Astrocyte of the spinal cord (primary cell): ENCODE results near the gene HOXC13.

Experiments used
- DNase-seq: peaks from one replicate; pipeline ENCODE4 v3.0.0; 2011; ENCODE audit warnings: low read depth, low spot score
- H3K4me3 ChIP-seq: 2 replicates; pipeline ENCODE4 v1.5.1; 2011; ENCODE audit warnings: low read depth, mild to moderate bottlenecking, low read length, moderate library complexity
- in situ Hi-C: cut with HindIII; loops from 2 replicates; pipeline ENCODE4 v1.10.0; 2017; ENCODE audit warnings: low sequenced_read_pairs
- TF ChIP-seq, protein P1 (sequence below): IDR thresholded peaks from 2 replicates; pipeline ENCODE4 v1.5.1; 2012; ENCODE audit warnings: low read depth, mild to moderate bottlenecking, low read length, inconsistent platforms

The HOXC13 gene, protein sequence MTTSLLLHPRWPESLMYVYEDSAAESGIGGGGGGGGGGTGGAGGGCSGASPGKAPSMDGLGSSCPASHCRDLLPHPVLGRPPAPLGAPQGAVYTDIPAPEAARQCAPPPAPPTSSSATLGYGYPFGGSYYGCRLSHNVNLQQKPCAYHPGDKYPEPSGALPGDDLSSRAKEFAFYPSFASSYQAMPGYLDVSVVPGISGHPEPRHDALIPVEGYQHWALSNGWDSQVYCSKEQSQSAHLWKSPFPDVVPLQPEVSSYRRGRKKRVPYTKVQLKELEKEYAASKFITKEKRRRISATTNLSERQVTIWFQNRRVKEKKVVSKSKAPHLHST

DNA sequence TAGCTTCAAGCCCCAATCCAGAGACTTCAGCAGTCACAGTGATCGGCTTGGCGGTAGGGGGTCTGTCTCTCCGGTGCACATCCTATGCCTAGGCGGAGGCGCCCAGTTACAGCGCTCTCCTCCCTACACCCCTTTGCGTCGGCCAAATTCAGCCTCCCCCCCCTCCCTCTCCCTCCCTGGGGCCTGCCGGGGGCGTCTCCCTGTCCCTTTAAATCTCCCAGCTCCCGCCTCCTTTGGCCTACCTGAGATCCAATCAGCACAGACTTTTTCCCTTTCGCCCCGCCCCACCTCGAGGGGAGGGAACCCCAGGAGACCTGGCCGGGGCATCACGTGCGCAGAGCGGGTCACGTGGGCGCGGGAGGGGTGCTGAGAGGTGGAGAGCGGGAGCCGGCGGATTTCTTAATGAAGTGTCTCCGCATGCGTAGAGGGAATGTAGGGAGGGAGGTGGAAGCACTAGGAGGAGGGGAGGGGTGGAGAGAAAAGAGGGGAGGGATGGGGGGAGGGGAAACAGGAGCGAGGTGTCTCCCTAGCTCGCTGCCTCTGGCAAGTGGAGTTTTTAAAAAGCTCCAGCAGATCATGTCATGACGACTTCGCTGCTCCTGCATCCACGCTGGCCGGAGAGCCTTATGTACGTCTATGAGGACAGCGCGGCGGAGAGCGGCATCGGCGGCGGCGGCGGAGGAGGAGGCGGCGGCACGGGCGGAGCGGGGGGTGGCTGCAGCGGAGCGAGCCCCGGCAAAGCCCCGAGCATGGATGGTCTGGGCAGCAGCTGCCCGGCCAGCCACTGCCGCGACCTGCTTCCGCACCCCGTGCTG, at the start of gene HOXC13:
Gene HOXC13, plus strand, starts transcription at position 506 of the 815 bp plus-strand sequence. Its CDS starts 76 bp downstream, at position 582.
- no peak within 1 kb of the TSS for H3K4me3 ChIP-seq
- DNase-seq: no peak

DNA sequence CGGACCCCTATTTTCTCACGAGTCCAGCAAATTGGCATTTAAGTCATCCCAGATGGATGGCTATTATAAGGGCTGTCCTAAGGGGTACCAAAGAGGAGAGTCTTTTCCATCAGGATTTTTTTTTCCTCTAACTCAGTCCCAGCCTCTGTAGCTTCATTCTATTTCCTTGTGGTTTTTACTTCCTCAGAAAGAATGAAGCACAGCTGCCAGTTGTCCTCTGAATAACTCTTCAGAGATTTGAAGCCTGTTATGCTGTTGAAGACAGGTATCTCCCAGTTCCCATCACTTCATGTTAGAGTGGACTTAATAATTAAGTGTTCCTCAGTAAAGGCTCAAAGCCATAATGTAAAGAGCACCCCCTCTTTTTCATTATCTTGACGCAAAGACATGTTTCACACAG, 48.5 kb upstream of the HOXC13 start:
- no peak overlapping the region for H3K4me3 ChIP-seq
- in situ Hi-C loops: no loop called here
- DNase-seq: no peak
- TF ChIP-seq, protein P1, sequence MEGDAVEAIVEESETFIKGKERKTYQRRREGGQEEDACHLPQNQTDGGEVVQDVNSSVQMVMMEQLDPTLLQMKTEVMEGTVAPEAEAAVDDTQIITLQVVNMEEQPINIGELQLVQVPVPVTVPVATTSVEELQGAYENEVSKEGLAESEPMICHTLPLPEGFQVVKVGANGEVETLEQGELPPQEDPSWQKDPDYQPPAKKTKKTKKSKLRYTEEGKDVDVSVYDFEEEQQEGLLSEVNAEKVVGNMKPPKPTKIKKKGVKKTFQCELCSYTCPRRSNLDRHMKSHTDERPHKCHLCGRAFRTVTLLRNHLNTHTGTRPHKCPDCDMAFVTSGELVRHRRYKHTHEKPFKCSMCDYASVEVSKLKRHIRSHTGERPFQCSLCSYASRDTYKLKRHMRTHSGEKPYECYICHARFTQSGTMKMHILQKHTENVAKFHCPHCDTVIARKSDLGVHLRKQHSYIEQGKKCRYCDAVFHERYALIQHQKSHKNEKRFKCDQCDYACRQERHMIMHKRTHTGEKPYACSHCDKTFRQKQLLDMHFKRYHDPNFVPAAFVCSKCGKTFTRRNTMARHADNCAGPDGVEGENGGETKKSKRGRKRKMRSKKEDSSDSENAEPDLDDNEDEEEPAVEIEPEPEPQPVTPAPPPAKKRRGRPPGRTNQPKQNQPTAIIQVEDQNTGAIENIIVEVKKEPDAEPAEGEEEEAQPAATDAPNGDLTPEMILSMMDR: no peak

More for the DNA sequence above, at the start of gene HOXC13:
- in situ Hi-C loops: no loop called here
- TF ChIP-seq, protein P1: no peak

DNA sequence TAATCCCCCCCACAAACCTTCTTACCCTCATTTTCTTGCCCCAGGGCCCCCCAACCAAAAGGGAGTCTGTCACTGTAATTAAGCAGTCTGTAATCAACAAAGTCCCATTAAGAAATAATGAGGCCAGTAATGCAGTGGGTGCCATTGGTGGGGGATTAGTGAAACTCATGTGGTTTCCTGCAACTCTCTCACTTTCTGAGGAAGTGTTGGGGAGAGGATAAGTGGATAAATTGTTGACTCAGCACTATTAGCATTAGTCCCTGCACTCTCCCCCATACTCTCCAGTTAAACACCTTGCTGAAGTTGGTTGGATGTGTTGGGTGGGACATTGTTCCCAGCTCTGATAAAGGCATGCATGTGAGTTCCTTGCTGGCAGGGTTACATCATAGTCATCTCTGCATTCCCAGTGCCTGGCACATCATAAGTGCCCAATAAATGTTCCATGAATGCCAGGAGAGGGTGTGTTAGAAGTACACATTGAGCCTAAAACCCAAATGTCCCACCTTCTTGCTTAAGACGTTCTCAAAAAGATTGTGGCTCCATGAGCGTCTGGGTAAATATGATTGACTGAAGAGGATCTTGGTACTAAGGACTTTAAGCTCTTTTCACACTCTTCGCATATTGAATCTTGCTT, 45.8 kb upstream of the HOXC13 start:
- in situ Hi-C loops: no loop called here
- H3K4me3 ChIP-seq: no peak overlapping the region
- no peak for DNase-seq
- TF ChIP-seq, protein P1: no peak

DNA sequence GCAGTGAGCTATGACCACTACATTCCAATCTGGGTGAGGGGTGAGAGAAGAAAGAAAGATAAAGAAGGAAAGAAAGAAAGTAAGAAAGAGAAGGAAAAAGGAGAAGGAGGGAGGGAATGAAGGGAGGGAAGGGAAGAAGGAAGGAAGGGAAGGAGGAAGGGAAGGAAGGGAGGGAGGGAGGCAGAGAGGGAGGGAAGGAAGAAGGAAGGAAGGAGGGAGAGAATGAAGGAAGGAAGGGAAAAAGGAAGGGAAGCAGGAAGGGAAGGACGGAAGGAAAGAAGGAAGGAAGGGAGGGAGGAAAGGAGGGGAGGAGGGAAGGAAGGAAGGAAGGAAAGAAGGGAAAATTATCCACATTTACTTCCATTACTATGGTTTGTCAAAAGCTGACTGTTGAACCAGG, 39.4 kb upstream of the HOXC13 start:
- DNase-seq: no peak
- H3K4me3 ChIP-seq: no peak overlapping the region
- TF ChIP-seq, protein P1: no peak
- in situ Hi-C loops: no loop called here

DNA sequence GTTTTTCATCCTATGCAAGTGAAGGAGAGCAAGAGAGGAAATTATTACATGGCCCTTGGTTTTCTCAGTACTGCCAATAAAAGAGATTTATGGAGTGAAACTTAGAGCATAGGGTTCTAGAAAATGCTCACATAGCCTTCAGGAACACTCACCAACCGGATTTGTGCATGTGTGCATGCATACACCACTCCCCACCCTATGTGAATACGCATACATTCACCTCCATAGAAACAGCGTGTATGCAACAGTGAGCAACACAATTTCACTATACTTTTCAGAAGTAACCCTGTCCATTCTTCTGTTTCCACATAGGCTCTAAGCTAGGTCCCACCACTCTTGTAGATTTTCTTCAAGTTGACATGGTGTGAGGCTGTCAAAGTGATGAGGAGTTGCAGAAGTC, 31.5 kb upstream of the HOXC13 start:
- TF ChIP-seq, protein P1: no peak
- in situ Hi-C loops: no loop called here
- H3K4me3 ChIP-seq: no peak overlapping the region
- DNase-seq: no peak

DNA sequence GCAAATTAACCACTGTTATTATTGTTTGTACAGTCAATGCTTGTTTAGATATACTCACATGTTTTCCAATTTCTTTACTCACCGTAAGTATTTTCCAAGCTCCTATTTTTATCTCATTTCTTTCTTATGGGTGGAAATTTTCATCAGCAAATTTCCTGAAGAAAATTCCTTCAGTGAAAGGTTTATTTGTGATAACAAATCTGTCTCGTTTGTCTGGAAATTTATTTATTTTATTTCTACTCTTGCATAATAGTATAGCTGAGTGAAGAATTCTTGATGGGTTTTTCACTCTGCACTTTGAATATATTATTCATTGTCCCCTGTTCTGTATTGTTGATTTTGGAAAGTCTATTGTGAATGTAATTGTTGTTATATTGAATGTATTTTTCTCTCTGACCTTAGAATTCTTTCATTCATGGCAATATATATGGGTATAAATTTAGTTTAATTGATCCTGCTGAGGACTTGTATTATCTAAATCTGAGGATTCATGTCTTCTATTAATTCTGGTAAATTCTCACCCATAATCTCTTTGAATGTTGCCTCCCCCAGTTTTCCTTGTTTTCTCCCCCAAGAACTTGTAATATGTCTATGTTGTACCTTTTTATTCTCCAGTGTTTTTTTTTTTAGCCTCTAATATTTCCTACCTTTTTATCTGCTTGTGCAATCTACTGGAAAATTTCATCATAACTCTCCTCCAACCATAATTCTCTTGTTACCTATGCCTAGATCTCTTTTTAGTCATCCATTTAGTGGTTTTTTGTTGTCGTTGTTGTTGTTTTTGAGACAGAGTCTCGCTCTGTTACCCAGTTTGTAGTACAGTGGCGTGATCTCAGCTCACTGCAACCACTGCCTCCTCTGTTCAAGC, 21.6 kb upstream of the HOXC13 start:
- TF ChIP-seq, protein P1: no peak
- no peak for DNase-seq
- H3K4me3 ChIP-seq: no peak overlapping the region
- in situ Hi-C loops: no loop called here
